SK-N-SH (cell line): Measurements from ENCODE around the gene SORL1.

Source experiments
- EP300 ChIP-seq, 2 experiments: IDR thresholded peaks; 2 replicates each; pipeline versions ENCODE4 v1.4.0 to v1.6.1; 2012; ENCODE audit warnings: borderline replicate concordance in 1 of 2, low read depth in 1 of 2, low read length in 1 of 2
- FOSL2 ChIP-seq: IDR thresholded peaks from 2 replicates; pipeline ENCODE4 v1.4.0; 2012; ENCODE audit warnings: low read depth, mild to moderate bottlenecking, moderate library complexity, borderline replicate concordance
- NRF1 ChIP-seq: IDR thresholded peaks from 2 replicates; pipeline ENCODE4 v1.6.1; 2012; ENCODE audit warnings: low read depth, mild to moderate bottlenecking, low read length
- POLR2AphosphoS5 ChIP-seq: IDR thresholded peaks from 2 replicates; pipeline ENCODE4 v1.6.1; 2012; ENCODE audit warnings: low read depth, low read length
- TEAD4 ChIP-seq: IDR thresholded peaks from 2 replicates; pipeline ENCODE4 v1.4.0; 2012; ENCODE audit warnings: mild to moderate bottlenecking, borderline replicate concordance; ENCODE audit not compliant: insufficient read depth
- YY1 ChIP-seq: IDR thresholded peaks from 2 replicates; pipeline ENCODE4 v1.4.0; 2012; ENCODE audit warnings: low read depth, mild to moderate bottlenecking
- TF ChIP-seq, protein P1 (sequence below): fragments of 200-600 bp; sonication (generic); IDR thresholded peaks from 2 replicates; pipeline ENCODE4 v1.6.1; 2017; ENCODE audit warnings: antibody characterized with exemption, mild to moderate bottlenecking, moderate library complexity
- TF ChIP-seq, protein P2 (sequence below): IDR thresholded peaks from 2 replicates; pipeline ENCODE4 v1.6.1; 2012; ENCODE audit warnings: mild to moderate bottlenecking, low read depth, low read length, moderate library complexity

GRCh38 chr11:121489823-121490222 lies 37.7 kb downstream of the SORL1 start:
- TF ChIP-seq, protein P1, sequence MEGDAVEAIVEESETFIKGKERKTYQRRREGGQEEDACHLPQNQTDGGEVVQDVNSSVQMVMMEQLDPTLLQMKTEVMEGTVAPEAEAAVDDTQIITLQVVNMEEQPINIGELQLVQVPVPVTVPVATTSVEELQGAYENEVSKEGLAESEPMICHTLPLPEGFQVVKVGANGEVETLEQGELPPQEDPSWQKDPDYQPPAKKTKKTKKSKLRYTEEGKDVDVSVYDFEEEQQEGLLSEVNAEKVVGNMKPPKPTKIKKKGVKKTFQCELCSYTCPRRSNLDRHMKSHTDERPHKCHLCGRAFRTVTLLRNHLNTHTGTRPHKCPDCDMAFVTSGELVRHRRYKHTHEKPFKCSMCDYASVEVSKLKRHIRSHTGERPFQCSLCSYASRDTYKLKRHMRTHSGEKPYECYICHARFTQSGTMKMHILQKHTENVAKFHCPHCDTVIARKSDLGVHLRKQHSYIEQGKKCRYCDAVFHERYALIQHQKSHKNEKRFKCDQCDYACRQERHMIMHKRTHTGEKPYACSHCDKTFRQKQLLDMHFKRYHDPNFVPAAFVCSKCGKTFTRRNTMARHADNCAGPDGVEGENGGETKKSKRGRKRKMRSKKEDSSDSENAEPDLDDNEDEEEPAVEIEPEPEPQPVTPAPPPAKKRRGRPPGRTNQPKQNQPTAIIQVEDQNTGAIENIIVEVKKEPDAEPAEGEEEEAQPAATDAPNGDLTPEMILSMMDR = no peak
- TF ChIP-seq EP300 (IDR thresholded peaks at IDR 0.05; ENCODE audit: borderline replicate concordance in 1 of 2, low read depth in 1 of 2, low read length in 1 of 2) (no peak), YY1 (no peak), FOSL2 (no peak), POLR2AphosphoS5 (no peak), TEAD4 (no peak), NRF1 (no peak)
- TF ChIP-seq, protein P2, sequence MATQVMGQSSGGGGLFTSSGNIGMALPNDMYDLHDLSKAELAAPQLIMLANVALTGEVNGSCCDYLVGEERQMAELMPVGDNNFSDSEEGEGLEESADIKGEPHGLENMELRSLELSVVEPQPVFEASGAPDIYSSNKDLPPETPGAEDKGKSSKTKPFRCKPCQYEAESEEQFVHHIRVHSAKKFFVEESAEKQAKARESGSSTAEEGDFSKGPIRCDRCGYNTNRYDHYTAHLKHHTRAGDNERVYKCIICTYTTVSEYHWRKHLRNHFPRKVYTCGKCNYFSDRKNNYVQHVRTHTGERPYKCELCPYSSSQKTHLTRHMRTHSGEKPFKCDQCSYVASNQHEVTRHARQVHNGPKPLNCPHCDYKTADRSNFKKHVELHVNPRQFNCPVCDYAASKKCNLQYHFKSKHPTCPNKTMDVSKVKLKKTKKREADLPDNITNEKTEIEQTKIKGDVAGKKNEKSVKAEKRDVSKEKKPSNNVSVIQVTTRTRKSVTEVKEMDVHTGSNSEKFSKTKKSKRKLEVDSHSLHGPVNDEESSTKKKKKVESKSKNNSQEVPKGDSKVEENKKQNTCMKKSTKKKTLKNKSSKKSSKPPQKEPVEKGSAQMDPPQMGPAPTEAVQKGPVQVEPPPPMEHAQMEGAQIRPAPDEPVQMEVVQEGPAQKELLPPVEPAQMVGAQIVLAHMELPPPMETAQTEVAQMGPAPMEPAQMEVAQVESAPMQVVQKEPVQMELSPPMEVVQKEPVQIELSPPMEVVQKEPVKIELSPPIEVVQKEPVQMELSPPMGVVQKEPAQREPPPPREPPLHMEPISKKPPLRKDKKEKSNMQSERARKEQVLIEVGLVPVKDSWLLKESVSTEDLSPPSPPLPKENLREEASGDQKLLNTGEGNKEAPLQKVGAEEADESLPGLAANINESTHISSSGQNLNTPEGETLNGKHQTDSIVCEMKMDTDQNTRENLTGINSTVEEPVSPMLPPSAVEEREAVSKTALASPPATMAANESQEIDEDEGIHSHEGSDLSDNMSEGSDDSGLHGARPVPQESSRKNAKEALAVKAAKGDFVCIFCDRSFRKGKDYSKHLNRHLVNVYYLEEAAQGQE = no peak
